Esophagus muscularis mucosa (tissue), 4 donors: ENCODE data around the gene ZNF474.

Experiments used
- EP300 ChIP-seq: sonication (generic); formaldehyde crosslinking; IDR thresholded peaks from one replicate; pipeline ENCODE4 v1.6.1; 2017; ENCODE audit warnings: antibody characterized with exemption
- POLR2AphosphoS5 ChIP-seq, 2 donors: sonication (generic); formaldehyde crosslinking; IDR thresholded peaks; one replicate each; pipeline ENCODE4 v1.6.1; 2017; ENCODE audit warnings: antibody characterized with exemption in 2 of 2
- TF ChIP-seq, protein P1 (sequence below), 3 experiments: fragments of 200-600 bp in 2 of 3; fragments of 450-650 bp in 1 of 3; sonication (generic) in 2 of 3; IDR thresholded peaks; one replicate each; pipeline ENCODE4 v1.5.1; 2017 to 2019; ENCODE audit warnings: antibody characterized with exemption in 3 of 3, mild to moderate bottlenecking in 2 of 3, moderate library complexity in 1 of 3

DNA sequence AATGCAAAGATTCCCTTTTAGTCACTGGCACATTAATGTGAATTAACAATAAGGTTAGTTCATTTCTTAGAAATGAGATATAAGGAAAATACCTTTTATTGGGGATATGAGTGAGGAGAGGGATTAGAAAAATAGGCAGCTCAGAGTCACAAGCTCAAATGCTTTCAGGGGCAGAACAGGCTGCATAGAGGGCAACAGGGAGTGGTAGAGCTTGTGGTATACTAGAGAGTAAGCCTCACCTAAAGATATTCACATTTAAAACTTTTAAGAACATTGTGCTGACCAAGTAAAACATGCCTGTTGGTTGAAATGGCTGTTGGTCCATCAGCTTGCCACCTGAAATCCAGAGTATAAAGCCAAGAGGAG lies 34.7 kb downstream of the ZNF474 start:
- TF ChIP-seq, protein P1, sequence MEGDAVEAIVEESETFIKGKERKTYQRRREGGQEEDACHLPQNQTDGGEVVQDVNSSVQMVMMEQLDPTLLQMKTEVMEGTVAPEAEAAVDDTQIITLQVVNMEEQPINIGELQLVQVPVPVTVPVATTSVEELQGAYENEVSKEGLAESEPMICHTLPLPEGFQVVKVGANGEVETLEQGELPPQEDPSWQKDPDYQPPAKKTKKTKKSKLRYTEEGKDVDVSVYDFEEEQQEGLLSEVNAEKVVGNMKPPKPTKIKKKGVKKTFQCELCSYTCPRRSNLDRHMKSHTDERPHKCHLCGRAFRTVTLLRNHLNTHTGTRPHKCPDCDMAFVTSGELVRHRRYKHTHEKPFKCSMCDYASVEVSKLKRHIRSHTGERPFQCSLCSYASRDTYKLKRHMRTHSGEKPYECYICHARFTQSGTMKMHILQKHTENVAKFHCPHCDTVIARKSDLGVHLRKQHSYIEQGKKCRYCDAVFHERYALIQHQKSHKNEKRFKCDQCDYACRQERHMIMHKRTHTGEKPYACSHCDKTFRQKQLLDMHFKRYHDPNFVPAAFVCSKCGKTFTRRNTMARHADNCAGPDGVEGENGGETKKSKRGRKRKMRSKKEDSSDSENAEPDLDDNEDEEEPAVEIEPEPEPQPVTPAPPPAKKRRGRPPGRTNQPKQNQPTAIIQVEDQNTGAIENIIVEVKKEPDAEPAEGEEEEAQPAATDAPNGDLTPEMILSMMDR (IDR thresholded peaks at IDR 0.05): no peak
- TF ChIP-seq EP300 (no peak), POLR2AphosphoS5 (IDR thresholded peaks at IDR 0.05) (no peak)
